AG10803 (cell line): ENCODE data around the gene ARGFX.

Experiments used
- DNase-seq: peaks from one replicate; pipeline ENCODE4 v3.0.0; 2010; ENCODE audit warnings: low read depth
- H3K4me3 ChIP-seq: 2 replicates; pipeline ENCODE4 v1.5.1; 2011; ENCODE audit warnings: mild to moderate bottlenecking, low read length, control low read depth
- TF ChIP-seq, protein P1 (sequence below): conservative IDR thresholded peaks from 2 replicates; pipeline ENCODE4 v1.5.1; 2011; ENCODE audit warnings: mild to moderate bottlenecking, low read length, control low read depth, inconsistent platforms

ARGFX gene

DNA sequence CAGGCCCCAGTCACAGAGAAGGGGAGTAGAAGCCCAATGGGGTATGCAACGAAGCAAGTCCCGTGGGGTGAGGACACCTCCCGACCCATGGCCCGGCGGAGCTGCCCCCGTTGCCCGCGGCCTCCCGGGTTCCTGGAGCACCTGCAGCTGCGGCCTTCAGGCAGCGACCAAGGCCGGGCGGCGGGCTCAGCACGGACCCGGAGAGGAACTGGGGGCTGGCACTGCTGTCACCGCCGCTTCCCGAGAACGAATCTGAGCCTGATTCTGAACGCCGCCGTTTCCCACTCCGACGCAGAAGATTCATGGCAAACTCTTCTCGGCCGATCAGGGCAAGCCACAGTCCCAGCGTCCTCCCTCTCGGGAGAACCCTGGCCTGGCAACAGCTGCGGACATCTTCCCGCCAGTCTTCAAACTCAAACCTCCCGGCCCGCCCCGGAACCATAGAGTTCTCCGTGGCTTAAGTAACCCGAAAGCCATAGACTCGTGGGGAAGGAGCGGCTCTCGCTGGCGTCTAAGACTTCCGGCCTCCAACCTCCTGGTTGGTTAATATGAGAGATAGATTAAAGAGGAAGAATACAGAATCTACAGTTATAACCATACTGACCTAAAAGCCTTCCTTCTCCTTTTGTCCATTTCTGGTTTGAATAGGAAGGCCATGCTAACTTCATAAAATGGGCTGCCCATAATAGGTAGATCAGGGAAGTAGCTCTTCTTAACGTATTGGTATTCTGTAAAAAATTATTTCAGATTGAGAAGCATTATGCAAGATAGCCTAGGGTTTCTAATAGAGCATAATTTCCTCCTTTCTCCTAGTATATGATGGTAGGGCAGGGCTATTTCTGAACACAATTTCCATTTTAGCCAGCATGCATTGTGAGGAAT is 21.9 kb upstream of the ARGFX start, which contains the start of gene POLQ:
Gene POLQ, minus strand, starts transcription at position 415 of the 882 bp plus-strand sequence. Its CDS starts 111 bp downstream, at position 304.
- TF ChIP-seq, protein P1, sequence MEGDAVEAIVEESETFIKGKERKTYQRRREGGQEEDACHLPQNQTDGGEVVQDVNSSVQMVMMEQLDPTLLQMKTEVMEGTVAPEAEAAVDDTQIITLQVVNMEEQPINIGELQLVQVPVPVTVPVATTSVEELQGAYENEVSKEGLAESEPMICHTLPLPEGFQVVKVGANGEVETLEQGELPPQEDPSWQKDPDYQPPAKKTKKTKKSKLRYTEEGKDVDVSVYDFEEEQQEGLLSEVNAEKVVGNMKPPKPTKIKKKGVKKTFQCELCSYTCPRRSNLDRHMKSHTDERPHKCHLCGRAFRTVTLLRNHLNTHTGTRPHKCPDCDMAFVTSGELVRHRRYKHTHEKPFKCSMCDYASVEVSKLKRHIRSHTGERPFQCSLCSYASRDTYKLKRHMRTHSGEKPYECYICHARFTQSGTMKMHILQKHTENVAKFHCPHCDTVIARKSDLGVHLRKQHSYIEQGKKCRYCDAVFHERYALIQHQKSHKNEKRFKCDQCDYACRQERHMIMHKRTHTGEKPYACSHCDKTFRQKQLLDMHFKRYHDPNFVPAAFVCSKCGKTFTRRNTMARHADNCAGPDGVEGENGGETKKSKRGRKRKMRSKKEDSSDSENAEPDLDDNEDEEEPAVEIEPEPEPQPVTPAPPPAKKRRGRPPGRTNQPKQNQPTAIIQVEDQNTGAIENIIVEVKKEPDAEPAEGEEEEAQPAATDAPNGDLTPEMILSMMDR, result no peak
- H3K4me3 ChIP-seq, result peak within 1 kb of the TSS; percentile 89
- peak; percentile 96 for DNase-seq

DNA sequence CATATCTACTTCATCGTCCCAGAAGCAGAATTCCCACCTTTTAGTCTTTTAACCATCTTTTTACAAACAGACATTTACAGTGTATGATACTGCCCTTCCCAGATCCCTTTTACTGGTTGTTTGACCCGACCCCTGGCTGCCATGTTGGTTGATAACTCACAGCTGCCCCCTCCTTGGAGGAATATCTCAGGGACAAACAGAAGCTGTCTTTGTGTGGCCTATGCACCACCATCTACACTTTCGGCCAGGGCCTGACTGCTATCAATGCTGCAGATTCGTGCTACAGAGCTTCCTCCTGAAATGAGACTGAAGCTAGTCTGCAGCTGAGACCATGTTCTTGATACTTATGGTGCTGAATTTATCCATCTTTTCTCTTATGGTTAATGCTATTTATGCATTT is 15.4 kb upstream of the ARGFX start:
- no peak for DNase-seq
- TF ChIP-seq, protein P1, result no peak
- no peak overlapping the region for H3K4me3 ChIP-seq

DNA sequence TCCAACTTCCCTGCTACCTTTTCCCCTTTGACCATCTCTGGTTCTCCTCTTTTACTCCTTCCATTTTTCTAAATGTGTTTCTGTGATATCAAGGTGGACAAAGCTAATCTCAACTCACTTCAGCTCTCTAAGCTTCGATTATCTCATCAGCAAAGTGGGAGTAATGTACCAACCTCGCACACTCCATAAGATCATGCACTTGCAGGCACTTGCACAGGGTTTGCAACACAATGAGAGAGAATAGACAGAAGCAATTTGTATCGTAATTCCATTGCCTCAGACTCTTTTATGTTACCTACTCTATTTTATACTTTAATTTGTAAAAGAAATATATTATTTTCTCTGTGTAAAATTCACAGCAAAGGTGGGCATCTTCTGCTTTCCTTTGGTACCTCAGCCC is 15.0 kb upstream of the ARGFX start:
- TF ChIP-seq, protein P1, result no peak
- DNase-seq, result no peak
- H3K4me3 ChIP-seq, result no peak overlapping the region

DNA sequence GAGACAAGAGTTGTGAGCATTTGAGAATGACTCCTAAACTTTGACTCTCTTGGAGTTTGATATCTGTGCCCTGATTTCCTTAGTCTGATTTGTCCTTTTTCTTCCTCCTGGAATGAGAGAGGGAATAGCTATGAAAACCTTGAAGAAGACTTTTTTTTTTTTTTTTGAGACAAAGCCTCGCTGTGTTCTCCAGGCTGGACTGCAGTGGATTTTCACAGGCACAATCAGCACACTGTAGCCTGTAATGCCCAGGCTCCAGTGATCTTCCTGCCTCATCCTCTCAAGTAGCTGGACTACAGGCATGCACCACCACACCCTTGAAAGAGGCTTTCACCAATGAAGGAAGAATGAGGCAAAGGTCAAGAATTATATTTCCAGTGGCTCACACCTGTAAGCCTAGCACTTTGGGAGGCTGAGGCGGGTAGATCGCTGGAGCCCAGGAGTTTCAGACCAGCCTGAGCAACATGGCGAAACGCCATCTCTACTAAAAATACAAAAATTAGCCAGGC is 10.3 kb upstream of the ARGFX start:
- no peak overlapping the region for H3K4me3 ChIP-seq
- DNase-seq, result no peak
- TF ChIP-seq, protein P1, result no peak

DNA sequence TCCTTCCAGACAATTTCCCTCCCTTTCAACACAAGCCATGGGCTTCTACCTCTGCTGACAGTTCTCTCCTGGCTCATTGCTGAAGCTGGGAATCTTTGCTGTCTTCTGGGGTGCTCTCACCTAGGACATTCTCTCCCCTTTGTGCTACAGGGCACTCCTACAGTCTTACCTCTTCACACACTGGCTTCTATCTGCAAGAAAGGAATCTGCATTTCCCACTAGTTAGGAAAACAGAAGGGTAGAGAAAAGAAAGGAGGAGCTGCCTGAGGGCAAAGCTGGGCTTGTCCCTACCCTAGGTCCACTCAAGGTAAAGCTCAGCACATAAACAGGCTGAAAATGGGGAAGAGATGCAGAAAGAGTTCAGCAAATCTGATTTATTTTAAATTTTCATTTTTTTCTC is 5.6 kb upstream of the ARGFX start:
- TF ChIP-seq, protein P1, result no peak

DNA sequence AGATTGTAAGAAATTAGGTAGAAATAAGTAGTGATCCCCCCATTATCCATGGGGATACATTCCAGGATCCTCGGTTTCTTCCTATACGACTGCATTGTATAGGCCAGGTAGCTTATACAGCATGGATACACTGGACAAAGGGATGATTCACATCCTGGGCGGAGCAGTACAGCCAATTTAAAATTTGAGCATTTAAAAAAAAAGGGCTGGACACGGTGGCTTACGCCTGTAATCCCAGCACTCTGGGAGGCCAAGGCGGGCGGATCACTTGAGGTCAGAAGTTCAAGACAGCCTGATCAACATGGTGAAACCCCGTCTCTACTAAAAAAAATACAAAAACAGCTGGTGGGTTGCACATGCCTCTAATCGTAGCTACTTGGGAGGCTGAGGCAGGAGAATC is 976 bp upstream of the ARGFX start:
- H3K4me3 ChIP-seq, result no peak overlapping the region
- TF ChIP-seq, protein P1, result no peak
- DNase-seq, result no peak

More for the DNA sequence above, 5.6 kb upstream of the ARGFX start:
- no peak overlapping the region for H3K4me3 ChIP-seq
- no peak for DNase-seq

DNA sequence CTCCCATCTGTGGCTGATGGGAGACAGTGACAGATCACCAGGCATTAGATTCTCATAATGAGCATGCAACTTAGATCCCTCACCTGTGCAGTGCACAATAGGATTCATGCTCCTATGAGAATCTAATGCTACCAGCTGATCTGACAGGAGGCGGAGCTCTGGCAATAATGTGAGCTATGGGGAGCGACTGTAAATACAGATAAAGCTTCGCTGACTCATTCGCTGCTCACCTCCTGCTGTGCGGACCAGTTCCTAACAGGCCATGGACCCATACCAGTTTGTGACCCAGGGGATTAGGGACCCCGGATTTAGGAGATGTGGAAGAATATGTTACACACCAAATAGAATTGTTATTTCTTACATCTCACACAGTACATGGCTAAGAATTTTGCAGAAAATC is 6.7 kb downstream of the ARGFX start:
- TF ChIP-seq, protein P1, result no peak
- DNase-seq, result no peak
- H3K4me3 ChIP-seq, result no peak overlapping the region
